ENCODE results near the gene HSF5.

The HSF5 gene

DNA sequence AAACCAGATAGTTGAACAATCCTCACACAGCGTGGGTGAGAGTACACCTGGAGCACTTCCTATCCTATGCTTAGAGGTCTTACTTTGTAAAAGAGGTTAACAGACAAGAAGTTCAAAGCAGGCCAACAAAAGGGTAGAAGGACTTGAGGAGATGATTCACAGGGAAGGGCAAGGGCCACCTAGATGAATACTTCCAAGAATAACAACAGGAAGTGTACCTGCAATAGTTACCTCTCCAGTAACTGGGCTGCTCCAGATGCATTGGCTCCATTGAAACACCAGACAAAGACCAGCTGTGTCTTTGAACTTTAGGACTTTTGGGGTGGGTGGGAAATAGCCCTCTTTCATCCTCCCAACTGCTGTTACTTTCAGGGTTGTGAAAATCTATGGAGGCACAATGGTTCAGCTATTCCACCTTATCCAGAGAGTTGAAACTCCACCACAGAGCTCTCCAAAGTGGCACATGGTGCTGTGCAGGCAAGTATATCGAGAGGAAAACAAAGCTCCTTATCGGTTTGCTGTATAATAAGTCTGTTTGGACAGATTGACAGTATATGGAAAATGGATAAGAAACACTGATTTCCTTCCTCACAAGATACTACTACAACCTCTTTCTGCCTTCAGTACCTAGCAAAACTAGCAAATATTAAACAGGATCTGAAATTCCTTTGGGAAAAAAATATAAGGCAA is 93.5 kb downstream of the HSF5 start:
- DNase-seq (ENCODE audit: low spot score): no peak
- in situ Hi-C loops (cut with MboI; ENCODE audit: low sequenced_read_pairs, unreplicated experiment): no loop called here
- TF ChIP-seq, protein P1, sequence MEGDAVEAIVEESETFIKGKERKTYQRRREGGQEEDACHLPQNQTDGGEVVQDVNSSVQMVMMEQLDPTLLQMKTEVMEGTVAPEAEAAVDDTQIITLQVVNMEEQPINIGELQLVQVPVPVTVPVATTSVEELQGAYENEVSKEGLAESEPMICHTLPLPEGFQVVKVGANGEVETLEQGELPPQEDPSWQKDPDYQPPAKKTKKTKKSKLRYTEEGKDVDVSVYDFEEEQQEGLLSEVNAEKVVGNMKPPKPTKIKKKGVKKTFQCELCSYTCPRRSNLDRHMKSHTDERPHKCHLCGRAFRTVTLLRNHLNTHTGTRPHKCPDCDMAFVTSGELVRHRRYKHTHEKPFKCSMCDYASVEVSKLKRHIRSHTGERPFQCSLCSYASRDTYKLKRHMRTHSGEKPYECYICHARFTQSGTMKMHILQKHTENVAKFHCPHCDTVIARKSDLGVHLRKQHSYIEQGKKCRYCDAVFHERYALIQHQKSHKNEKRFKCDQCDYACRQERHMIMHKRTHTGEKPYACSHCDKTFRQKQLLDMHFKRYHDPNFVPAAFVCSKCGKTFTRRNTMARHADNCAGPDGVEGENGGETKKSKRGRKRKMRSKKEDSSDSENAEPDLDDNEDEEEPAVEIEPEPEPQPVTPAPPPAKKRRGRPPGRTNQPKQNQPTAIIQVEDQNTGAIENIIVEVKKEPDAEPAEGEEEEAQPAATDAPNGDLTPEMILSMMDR (IDR thresholded peaks at IDR 0.05; ENCODE audit: borderline replicate concordance, control extremely low read depth, extremely low read depth, insufficient read depth, missing control alignments): no peak

DNA sequence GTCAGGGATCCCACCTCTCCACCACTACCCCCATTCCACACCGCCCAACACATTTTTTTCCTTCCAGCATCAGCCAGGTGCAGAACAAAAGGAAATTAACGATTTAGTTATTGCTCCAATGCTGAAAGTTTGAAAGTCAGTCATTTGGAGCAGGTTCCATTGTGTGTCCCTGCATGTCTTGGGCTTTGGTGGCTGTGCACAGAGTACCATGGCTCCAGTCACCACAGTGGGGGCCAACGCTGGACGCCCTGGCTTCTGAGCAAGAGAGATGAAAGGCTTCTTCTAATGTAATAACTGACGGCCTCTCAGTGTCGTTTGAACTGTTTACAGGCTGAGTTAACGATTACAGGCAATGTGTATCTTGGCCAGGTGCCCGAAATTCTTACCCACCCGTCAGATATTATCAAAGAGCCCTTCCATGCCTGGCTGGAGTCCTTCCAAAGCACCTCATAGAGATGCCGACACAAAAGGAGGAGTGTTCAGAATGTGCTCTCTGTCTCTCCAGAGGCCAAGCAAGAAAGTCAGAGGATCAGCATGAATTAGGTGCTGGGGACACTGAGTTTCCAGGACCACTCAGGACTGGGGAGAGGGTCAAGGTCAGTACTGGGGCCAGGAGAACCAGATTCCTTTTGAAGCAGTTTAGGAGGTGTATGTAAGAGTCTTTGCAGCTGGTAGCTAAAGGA is 96.8 kb downstream of the HSF5 start:
- in situ Hi-C loops (cut with MboI; ENCODE audit: low sequenced_read_pairs, unreplicated experiment): no loop called here
- DNase-seq (ENCODE audit: low spot score): no peak
- TF ChIP-seq, protein P1 (IDR thresholded peaks at IDR 0.05; ENCODE audit: borderline replicate concordance, control extremely low read depth, extremely low read depth, insufficient read depth, missing control alignments): no peak

DNA sequence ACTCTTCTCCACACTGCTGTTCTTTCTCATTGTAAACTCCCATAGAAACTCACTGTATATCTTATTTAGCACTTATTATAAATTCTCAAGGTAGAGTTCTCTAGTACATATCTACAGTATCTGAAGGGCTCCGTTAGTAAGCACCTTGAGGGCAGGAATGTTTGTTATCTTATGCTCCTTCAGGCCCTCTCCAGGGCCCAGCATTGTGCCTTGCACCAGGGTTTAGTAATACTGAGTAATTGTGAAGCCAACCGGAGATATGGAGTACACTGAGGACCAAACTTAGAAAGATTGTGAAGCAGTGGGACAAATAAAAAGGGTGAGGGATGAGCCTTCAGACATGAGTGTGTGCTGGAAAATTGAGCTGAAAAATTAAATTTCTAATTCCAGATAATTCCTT is 97.3 kb downstream of the HSF5 start:
- in situ Hi-C loops (cut with MboI; ENCODE audit: low sequenced_read_pairs, unreplicated experiment): no loop called here
- DNase-seq (ENCODE audit: low spot score): no peak
- TF ChIP-seq, protein P1 (IDR thresholded peaks at IDR 0.05; ENCODE audit: borderline replicate concordance, control extremely low read depth, extremely low read depth, insufficient read depth, missing control alignments): no peak

DNA sequence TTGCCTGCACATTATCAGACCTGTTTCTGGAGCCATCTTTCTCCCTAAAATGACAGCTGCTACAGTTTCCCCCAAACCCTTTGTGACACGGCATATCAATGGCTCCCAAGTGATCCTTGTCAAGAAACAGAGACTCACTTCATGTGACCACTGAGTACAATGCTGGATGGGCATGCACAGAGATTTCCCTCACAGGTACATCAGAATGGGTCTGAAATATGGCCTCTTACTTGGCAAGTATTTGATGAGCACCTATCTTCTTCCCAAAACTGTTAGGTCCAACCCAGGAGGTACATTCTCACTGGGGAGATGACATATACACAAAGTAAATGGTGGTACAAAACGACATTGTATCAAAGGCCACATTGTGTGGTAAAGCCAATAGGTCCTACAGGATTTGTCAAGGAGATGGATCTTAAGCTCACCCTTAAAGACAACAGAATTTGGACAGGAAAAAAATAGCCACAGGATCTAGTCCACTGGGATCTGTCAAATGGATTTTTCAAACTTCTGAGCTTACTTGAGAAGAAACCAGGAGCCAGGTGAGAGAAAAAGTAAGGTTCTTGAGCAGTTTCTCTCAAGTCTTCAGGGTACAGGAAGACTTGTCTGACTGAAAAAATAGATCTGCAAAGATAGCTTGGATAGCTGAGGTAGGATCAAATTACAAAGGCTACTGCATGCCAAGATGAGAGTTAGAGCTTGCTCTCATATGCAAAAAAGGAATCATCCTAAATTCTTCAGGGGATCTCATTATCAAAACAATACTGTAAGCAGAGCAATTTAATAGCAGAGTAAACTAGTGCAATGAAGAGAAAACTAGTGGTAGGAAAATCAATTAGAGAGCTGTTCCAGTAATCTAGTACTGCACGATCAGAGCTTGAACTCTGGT is 99.7 kb downstream of the HSF5 start:
- TF ChIP-seq, protein P1 (IDR thresholded peaks at IDR 0.05; ENCODE audit: borderline replicate concordance, control extremely low read depth, extremely low read depth, insufficient read depth, missing control alignments): no peak
- DNase-seq (ENCODE audit: low spot score): no peak
- in situ Hi-C loops (cut with MboI; ENCODE audit: low sequenced_read_pairs, unreplicated experiment): no loop called here

DNA sequence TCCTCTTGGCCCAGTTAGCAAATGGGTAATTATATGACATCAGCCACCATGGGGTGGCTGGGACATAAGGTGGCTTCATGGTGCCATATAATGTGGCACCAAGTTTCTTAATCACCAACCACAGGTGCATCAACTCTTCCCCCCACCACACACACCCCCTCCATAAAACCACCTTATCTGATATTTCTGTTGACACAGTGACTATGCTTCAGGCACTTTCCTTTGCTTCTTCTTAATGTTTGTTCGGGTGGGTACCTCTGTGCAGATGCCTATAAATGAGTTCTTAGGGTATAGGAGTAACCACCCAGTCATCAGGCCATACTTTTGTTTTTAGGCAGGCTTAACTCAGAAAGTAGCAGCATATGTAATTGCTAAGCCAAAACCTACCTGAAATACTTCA is 100.4 kb downstream of the HSF5 start:
- TF ChIP-seq, protein P1 (IDR thresholded peaks at IDR 0.05; ENCODE audit: borderline replicate concordance, control extremely low read depth, extremely low read depth, insufficient read depth, missing control alignments): no peak
- no peak for DNase-seq (ENCODE audit: low spot score)
- in situ Hi-C loops (cut with MboI; ENCODE audit: low sequenced_read_pairs, unreplicated experiment): no loop called here

DNA sequence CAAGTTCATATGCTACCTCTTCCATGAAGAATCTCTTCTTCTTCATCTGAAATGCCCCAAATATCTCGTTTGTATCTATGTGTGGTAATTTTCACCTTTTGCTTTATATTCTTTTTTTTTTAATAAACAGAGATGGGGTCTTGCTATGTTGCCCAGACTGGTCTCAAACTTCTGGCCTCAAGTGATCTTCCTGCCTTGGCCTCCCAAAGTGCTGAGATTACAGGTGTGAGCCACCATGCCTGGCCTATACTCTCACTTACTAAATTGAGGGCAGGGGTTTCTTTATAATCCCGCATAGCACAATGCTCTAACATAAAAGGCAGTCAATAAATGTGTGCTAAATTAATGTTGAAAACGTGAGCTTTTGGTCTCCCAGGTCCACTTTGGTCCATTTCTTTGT is 101.5 kb downstream of the HSF5 start:
- TF ChIP-seq, protein P1 (IDR thresholded peaks at IDR 0.05; ENCODE audit: borderline replicate concordance, control extremely low read depth, extremely low read depth, insufficient read depth, missing control alignments): no peak
- in situ Hi-C loops (cut with MboI; ENCODE audit: low sequenced_read_pairs, unreplicated experiment): no loop called here
- no peak for DNase-seq (ENCODE audit: low spot score)

Data from GM13976 (cell line).